CD4-positive, alpha-beta T cell (primary cell): ENCODE measurements around the gene CDC42. TPM values are rescaled to one million over a fixed set of nuclear protein-coding genes. Genes with fewer than 3 reads are reported as not detected.

Source experiments
- ATAC-seq: fragments of 200-7000 bp; cut with Tn5 transposase; one replicate; pipeline ENCODE4 v1.10.0; 2022; ENCODE audit warnings: mild to moderate bottlenecking; ENCODE audit not compliant: poor library complexity
- CTCF ChIA-PET: fragments of 350-600 bp; sonication (Branson Sonifier 250); formaldehyde crosslinking; loops from one replicate; lab custom pipeline; 2021; ENCODE audit warnings: antibody characterized with exemption, inconsistent platforms; lab: Charles Lee
- POLR2A ChIA-PET: fragments of 350-600 bp; sonication (Branson Sonifier 250); formaldehyde crosslinking; loops from one replicate; lab custom pipeline; 2021; ENCODE audit warnings: antibody characterized with exemption, inconsistent platforms; lab: Charles Lee
- DNase-seq, 14 experiments: peaks; one replicate each; pipeline ENCODE4 v3.0.0-alpha.2; 2013 to 2020; ENCODE audit warnings: mixed read lengths in 2 of 14
- H3K27ac ChIP-seq, 2 donors: one replicate each; pipeline versions ENCODE4 v1.5.1 to v1.7.0; 2013; ENCODE audit warnings: low read length in 2 of 2, low read depth in 1 of 2, mild to moderate bottlenecking in 1 of 2
- H3K27me3 ChIP-seq, 2 experiments: 1 replicate in 1 of 2; 2 replicates in 1 of 2; pipeline versions ENCODE4 v1.6.1 to v1.7.0; 2013; ENCODE audit warnings: low read length in 2 of 2, control low read depth in 1 of 2, mild to moderate bottlenecking in 1 of 2, moderate library complexity in 1 of 2; ENCODE audit not compliant: insufficient read depth in 2 of 2, control insufficient read depth in 1 of 2
- H3K36me3 ChIP-seq: one replicate; pipeline ENCODE4 v1.6.1; 2013; ENCODE audit warnings: low read length, control low read depth; ENCODE audit not compliant: insufficient read depth
- H3K4me1 ChIP-seq: one replicate; pipeline ENCODE4 v1.6.1; 2013; ENCODE audit warnings: low read length, control low read depth; ENCODE audit not compliant: insufficient read depth
- H3K4me3 ChIP-seq: one replicate; pipeline ENCODE4 v1.5.1; 2013; ENCODE audit warnings: mild to moderate bottlenecking, low read length, moderate library complexity
- H3K9me3 ChIP-seq, 2 experiments: 1 replicate in 1 of 2; 2 replicates in 1 of 2; pipeline versions ENCODE4 v1.6.1 to v1.7.0; 2013; ENCODE audit warnings: low read length in 2 of 2, mild to moderate bottlenecking in 2 of 2, control low read depth in 1 of 2, moderate library complexity in 1 of 2; ENCODE audit not compliant: control insufficient read depth in 1 of 2, insufficient read depth in 1 of 2
- H3K27ac Mint-ChIP-seq: one replicate; pipeline ENCODE4 v1.8.0; 2020; ENCODE audit warnings: mixed read lengths
- H3K27me3 Mint-ChIP-seq: one replicate; pipeline ENCODE4 v1.8.0; 2021; ENCODE audit warnings: mixed read lengths
- H3K36me3 Mint-ChIP-seq: one replicate; pipeline ENCODE4 v1.8.0; 2021; ENCODE audit warnings: low read depth, mixed read lengths
- H3K4me1 Mint-ChIP-seq: one replicate; pipeline ENCODE4 v1.8.0; 2021; ENCODE audit warnings: low read depth, mixed read lengths
- H3K4me3 Mint-ChIP-seq: one replicate; pipeline ENCODE4 v1.8.0; 2020; ENCODE audit warnings: mild to moderate bottlenecking, mixed read lengths
- H3K9me3 Mint-ChIP-seq: one replicate; pipeline ENCODE4 v1.8.0; 2020; ENCODE audit warnings: mixed read lengths
- intact Hi-C, 2 experiments: fragments of 100-400 bp; cut with DNase I in 1 of 2; cut with micrococcal nuclease in 1 of 2; formaldehyde crosslinking; loops; one replicate each; pipeline versions ENCODE4 v1.15.1 to v1.9.0; 2023 to 2025; cut with DNase I, micrococcal nuclease
- total RNA-seq, 174 experiments: library from RNA in 2 of 174; stranded (reverse) in 2 of 174; gene quantifications; one replicate each; pipeline ENCODE4 v1.2.3 and lab custom pipeline; 2021 to 2026
- TF ChIP-seq, protein P1 (sequence below): fragments of 200-600 bp; IDR thresholded peaks from one replicate; pipeline ENCODE4 v1.8.0; 2022; ENCODE audit warnings: antibody characterized with exemption, mild to moderate bottlenecking

The CDC42 gene
- total RNA-seq, 2 experiments from 2014 or later = 375 to 379 TPM

DNA sequence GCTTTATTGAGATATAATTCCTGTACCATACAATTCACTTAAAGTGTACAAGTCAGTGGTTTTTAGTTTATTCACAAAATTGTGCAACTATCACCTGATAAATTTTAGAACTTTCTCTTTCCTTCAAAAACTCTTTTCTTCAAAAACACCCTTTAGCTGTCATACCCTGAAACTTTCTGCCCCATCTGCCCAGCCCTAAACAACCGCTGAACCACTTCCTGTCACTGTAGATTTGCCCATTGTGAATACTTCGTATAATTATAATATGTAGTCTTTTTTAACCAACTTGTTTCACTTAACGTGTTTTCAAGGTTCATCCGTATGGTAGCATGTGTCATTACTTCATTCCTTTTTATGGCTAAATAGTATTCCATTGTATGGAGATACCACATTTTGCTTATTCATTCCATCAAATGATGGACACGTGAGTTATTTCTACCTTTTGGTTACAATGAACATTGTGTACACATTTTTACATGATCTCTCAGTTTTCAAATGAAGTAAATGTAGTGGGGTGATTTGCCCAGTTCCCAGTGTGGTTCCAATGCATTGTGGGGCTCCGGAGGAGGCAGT lies 52.4 kb downstream of the CDC42 start:
- Mint-ChIP-seq H3K4me1 (peaks cover 82% of the 10 kb centered on the region), H3K4me3 (peak overlapping the region; percentile 5), H3K27ac (peak overlapping the region; percentile 77), H3K9me3 (no peaks in the 10 kb centered on the region), H3K36me3 (peaks cover 65% of the 10 kb centered on the region), H3K27me3 (no peaks in the 10 kb centered on the region)
- TF ChIP-seq, protein P1, sequence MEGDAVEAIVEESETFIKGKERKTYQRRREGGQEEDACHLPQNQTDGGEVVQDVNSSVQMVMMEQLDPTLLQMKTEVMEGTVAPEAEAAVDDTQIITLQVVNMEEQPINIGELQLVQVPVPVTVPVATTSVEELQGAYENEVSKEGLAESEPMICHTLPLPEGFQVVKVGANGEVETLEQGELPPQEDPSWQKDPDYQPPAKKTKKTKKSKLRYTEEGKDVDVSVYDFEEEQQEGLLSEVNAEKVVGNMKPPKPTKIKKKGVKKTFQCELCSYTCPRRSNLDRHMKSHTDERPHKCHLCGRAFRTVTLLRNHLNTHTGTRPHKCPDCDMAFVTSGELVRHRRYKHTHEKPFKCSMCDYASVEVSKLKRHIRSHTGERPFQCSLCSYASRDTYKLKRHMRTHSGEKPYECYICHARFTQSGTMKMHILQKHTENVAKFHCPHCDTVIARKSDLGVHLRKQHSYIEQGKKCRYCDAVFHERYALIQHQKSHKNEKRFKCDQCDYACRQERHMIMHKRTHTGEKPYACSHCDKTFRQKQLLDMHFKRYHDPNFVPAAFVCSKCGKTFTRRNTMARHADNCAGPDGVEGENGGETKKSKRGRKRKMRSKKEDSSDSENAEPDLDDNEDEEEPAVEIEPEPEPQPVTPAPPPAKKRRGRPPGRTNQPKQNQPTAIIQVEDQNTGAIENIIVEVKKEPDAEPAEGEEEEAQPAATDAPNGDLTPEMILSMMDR = no peak
- no peaks in the 10 kb centered on the region for H3K27me3 ChIP-seq
- H3K27ac ChIP-seq = peak overlapping the region; percentile 11 to 35
- H3K4me1 ChIP-seq = peaks cover 50% of the 10 kb centered on the region
- H3K36me3 ChIP-seq = peaks cover 49% of the 10 kb centered on the region
- H3K9me3 ChIP-seq = no peaks in the 10 kb centered on the region
- ATAC-seq (peak; percentile 84), DNase-seq (peak in 12 of 14 experiments; percentile 13 to 84 (median 36))
- ChIA-PET POLR2A (interaction anchor here (0.6 to 2.0 kb wide), 13 partner anchors 9 to 322 kb away, joined by 3 to 26 read pairs (median 5); partner anchors contain the start of genes CDC42 and USP48), CTCF (interaction anchor here (1.2 to 2.3 kb wide), 12 partner anchors 12 to 347 kb away, joined by 3 to 18 read pairs (median 5); partner anchors contain the start of genes CDC42 and ZBTB40)
- no peak overlapping the region for H3K4me3 ChIP-seq
- intact Hi-C loops = loop anchor here (1.0 to 10.0 kb wide), 4 partner anchors 48 to 537 kb away; no protein-coding TSS in a partner anchor

DNA sequence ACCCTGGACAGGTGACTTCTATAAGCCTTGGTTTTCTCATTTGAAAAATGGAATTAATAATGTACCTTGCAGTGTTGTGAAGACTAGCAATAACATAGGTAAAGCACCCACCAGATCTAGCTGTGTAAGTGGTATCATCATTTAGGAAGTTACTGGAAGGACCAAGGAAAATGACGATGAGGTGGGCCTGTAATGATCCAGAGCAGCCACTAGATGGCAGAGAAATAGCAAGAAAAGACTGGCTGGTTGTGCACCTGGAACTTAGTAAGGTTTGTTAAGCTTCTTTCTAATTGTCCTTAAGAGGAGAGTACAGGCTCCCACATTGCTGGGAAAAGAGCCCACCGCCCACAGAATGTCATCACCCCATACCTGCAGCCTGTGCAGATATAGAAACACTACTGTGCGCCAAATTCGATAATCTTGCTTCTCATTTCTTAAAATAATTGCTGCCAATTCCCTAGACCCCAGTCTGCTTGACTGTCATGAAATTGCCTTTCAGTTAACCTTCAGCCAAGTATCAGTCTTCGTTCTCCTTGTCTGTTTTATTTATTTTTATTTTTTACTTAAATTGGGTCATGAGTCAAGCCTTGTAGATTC lies 53.2 kb downstream of the CDC42 start:
- Mint-ChIP-seq H3K27me3 (no peaks in the 10 kb centered on the region), H3K4me3 (peak overlapping the region; percentile 64), H3K9me3 (no peaks in the 10 kb centered on the region), H3K4me1 (peaks cover 74% of the 10 kb centered on the region), H3K36me3 (peaks cover 58% of the 10 kb centered on the region), H3K27ac (peak overlapping the region; percentile 77)
- TF ChIP-seq, protein P1 = peak; percentile 85
- Histone ChIP-seq H3K4me3 (no peak overlapping the region), H3K27me3 (no peaks in the 10 kb centered on the region), H3K27ac (peak overlapping the region in 1 of 2 donors; percentile 8), H3K4me1 (peaks cover 43% of the 10 kb centered on the region), H3K36me3 (peaks cover 43% of the 10 kb centered on the region), H3K9me3 (no peaks in the 10 kb centered on the region)
- POLR2A ChIA-PET = interaction anchor here (1.0 to 2.0 kb wide), 9 partner anchors 12 to 323 kb away, joined by 3 to 26 read pairs (median 5); partner anchors contain the start of genes CDC42 and USP48
- intact Hi-C loops = loop anchor here (1.0 to 10.0 kb wide), 3 partner anchors 309 to 537 kb away; no protein-coding TSS in a partner anchor
- ATAC-seq (peak; percentile 68), DNase-seq (peak in 5 of 14 experiments; percentile 16 to 72 (median 61))
- CTCF ChIA-PET = interaction anchor here (1.2 to 2.3 kb wide), 12 partner anchors 13 to 347 kb away, joined by 3 to 18 read pairs (median 5); partner anchors contain the start of genes CDC42 and ZBTB40

DNA sequence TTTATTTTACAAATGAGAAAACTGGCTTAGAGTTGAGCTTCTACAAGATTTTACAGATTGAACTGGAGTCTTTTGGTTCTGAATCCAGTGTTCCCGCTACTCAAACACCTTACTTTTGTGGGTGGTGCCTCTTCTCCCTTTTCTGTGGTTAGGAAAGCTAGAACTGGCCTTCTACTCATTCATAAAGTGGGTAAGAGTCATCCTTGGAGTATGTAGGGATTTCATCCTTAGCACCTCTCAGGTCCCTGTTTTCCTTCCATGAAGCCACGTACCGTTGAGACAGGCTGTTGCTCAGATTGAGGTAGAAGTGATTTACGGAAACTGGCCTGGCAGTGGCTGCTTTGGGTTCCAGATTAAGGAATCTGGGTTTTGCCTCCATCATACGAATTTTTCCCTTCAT lies 54.6 kb downstream of the CDC42 start:
- Histone ChIP-seq H3K4me1 (peaks cover 35% of the 10 kb centered on the region), H3K27ac (no peak overlapping the region), H3K9me3 (no peaks in the 10 kb centered on the region), H3K4me3 (no peak overlapping the region), H3K36me3 (peaks cover 51% of the 10 kb centered on the region), H3K27me3 (no peaks in the 10 kb centered on the region)
- Mint-ChIP-seq H3K4me3 (no peak overlapping the region), H3K27ac (peak overlapping the region; percentile 45), H3K27me3 (no peaks in the 10 kb centered on the region), H3K9me3 (no peaks in the 10 kb centered on the region), H3K4me1 (peaks cover 61% of the 10 kb centered on the region), H3K36me3 (peaks cover 55% of the 10 kb centered on the region)
- intact Hi-C loops = loop anchor here in 1 of 2 experiments (10.0 kb wide), 1 partner anchor 308 kb away; no protein-coding TSS in a partner anchor
- no peak for DNase-seq
- POLR2A ChIA-PET = no interaction called here
- ATAC-seq = no peak
- TF ChIP-seq, protein P1 = no peak
- CTCF ChIA-PET = interaction anchor here (2.3 kb wide), 1 partner anchor 15 kb away, joined by 12 read pairs; no protein-coding TSS in a partner anchor
